AG04449 (cell line): Measurements from ENCODE around the gene ADGRF1.
"Not testable (repeated sequence)": the region's sequence is repeated elsewhere in the genome, so short reads cannot be mapped to it uniquely, and the experiment has no call there.

Experiments
- CTCF ChIA-PET: fragments of 350-600 bp; formaldehyde crosslinking; extraction: SDS; loops from one replicate; lab custom pipeline; 2021; ENCODE audit warnings: antibody characterized with exemption; lab: Yijun Ruan, JAX
- POLR2A ChIA-PET: fragments of 400-600, 350-600 bp; formaldehyde crosslinking; extraction: SDS; loops from one replicate; lab custom pipeline; 2020; ENCODE audit warnings: antibody characterized with exemption, inconsistent platforms; lab: Yijun Ruan, JAX
- DNase-seq: peaks from one replicate; pipeline ENCODE4 v3.0.0-alpha.2; 2010; ENCODE audit warnings: low read depth, low spot score
- H3K4me3 ChIP-seq: 2 replicates; pipeline ENCODE4 v1.5.1; 2011; ENCODE audit warnings: low read depth, mild to moderate bottlenecking, control low read depth, low read length
- TF ChIP-seq, protein P1 (sequence below): IDR thresholded peaks from one replicate; pipeline ENCODE4 v1.5.1; 2011; ENCODE audit warnings: mild to moderate bottlenecking, moderate library complexity, low read length, control low read depth, inconsistent platforms; ENCODE audit not compliant: insufficient read depth; ENCODE audit errors: missing control alignments

The ADGRF1 gene

DNA sequence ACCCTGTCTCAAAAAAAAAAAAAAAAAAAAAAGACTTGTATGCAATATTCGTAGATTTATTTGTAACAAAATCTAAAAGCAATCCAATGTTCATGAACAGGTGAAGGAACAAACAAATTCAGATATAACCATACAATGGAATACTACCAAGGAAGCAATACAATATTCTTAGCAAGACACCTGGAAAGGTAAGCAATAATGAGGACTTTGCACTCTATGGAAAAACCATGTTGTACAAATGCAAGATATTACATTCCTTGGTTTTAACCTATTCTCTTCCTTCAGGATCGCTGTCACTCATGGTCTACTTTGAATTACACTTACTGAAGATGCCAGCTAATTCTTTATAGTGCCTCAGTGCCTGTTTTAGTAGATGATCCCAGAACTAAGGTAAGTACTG lies 14.7 kb upstream of the ADGRF1 start:
- DNase-seq = no peak
- TF ChIP-seq, protein P1, sequence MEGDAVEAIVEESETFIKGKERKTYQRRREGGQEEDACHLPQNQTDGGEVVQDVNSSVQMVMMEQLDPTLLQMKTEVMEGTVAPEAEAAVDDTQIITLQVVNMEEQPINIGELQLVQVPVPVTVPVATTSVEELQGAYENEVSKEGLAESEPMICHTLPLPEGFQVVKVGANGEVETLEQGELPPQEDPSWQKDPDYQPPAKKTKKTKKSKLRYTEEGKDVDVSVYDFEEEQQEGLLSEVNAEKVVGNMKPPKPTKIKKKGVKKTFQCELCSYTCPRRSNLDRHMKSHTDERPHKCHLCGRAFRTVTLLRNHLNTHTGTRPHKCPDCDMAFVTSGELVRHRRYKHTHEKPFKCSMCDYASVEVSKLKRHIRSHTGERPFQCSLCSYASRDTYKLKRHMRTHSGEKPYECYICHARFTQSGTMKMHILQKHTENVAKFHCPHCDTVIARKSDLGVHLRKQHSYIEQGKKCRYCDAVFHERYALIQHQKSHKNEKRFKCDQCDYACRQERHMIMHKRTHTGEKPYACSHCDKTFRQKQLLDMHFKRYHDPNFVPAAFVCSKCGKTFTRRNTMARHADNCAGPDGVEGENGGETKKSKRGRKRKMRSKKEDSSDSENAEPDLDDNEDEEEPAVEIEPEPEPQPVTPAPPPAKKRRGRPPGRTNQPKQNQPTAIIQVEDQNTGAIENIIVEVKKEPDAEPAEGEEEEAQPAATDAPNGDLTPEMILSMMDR = no peak
- no peak overlapping the region for H3K4me3 ChIP-seq
- CTCF ChIA-PET = no interaction called here
- POLR2A ChIA-PET = no interaction called here

DNA sequence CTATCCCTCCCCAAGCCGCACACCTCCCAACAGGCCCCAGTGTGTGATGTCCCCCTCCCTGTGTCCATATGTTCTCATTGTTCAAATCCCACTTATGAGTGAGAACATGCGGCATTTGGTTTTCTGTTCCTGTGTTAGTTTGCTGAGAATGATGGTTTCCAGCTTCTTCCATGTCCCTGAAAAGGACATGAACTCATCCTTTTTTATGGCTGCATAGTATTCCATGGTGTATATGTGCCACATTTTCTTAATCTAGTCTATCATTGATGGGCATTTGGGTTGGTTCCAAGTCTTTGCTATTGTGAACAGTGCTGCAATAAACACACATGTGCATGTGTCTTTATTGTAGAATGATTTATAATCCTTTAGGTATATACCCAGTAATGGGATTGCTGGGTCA lies 12.2 kb upstream of the ADGRF1 start:
- POLR2A ChIA-PET, H3K4me3 ChIP-seq, CTCF ChIA-PET, DNase-seq: not testable (repeated sequence)

DNA sequence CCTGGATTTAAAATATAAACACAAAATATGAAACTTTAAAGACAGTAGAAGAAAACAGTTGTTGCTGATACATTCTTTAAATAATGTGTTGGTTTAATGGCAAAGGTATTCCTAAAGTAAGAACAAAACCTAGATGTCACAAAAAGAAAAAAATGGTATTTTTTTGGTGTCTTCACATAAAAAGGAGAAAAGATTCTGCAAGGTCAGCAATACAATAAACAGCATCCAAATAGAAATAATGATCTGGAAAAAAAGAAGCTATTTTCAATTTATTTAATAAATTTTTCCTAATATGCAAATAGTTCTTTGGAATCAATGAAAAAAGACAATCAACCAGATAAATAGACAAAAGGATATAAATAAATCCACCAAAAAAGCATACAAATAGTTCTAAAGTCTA lies 6.5 kb upstream of the ADGRF1 start:
- TF ChIP-seq, protein P1 = no peak
- H3K4me3 ChIP-seq = no peak overlapping the region
- CTCF ChIA-PET = interaction anchor here (1.3 to 6.4 kb wide), 5 partner anchors 14 to 201 kb away, joined by 3 to 56 read pairs (median 12); no protein-coding TSS in a partner anchor
- DNase-seq = no peak
- POLR2A ChIA-PET = no interaction called here

DNA sequence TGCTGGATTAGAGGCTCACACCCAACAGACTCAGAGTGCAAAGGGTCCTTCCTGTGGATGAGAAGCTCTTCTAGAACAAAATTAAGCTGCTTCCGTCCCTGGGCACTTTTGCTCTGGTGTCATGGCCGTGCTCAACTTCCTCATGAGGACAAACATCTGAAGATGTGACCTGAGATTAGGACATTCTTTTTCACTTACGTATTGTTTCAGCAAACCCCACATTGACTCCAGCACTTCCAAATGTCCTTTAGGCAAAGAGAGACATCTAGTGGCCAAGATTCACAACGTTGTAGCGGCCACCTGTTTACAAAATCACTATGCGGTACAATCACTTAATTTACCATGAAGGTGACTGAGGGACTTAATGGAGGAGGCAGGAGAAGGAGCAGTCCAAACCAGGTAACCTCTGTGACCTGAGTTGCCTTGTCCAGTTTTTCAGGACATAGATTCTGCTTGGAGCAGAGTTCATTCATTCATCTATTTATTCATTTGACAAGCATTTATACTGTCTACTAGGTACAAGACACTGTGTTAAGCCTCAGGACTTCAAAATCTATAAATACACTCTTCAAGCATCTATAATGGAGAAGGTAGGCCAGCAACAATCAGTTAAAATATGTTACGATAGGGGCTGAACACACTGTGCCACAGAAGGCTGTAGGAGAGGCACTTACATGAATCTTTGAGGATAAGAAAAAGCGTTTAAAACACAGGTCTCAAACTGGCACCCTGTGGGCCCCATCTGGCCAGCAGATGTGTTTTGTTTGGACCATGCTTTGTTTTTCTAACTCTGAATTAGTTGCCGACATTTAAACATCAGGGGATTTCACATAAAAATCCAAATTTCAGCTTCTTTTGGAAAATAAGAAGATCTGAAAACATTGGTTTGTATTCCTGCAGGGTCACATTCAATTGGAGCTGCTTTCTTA lies 5.6 kb upstream of the ADGRF1 start:
- POLR2A ChIA-PET = no interaction called here
- CTCF ChIA-PET = interaction anchor here (0.6 to 6.4 kb wide), 17 partner anchors 9 to 277 kb away, joined by 3 to 56 read pairs (median 4); partner anchors contain the start of gene TNFRSF21
- no peak for DNase-seq
- TF ChIP-seq, protein P1 = peak; percentile 64
- H3K4me3 ChIP-seq = no peak overlapping the region

DNA sequence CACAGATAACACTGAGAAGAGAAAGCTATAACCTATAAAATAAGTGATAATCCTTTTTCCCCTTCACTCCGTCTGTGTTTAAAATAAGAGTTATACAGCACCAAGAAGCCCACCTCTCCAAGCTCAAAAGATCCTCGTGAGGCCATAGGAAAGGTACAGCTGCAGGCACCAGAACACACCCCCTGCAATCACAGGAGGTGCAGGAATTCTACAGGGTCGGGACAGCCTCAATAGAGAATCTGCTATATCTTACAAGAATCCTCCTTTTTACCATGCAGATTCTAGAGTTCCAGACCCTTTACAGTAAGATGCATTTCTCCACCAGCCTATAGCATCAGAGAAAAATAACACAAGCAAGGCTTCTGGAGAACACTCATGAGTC lies 5.0 kb upstream of the ADGRF1 start:
- no peak for DNase-seq
- CTCF ChIA-PET = interaction anchor here (0.6 to 6.4 kb wide), 17 partner anchors 9 to 278 kb away, joined by 3 to 56 read pairs (median 3); partner anchors contain the start of gene TNFRSF21
- TF ChIP-seq, protein P1 = no peak
- POLR2A ChIA-PET = no interaction called here
- no peak overlapping the region for H3K4me3 ChIP-seq

DNA sequence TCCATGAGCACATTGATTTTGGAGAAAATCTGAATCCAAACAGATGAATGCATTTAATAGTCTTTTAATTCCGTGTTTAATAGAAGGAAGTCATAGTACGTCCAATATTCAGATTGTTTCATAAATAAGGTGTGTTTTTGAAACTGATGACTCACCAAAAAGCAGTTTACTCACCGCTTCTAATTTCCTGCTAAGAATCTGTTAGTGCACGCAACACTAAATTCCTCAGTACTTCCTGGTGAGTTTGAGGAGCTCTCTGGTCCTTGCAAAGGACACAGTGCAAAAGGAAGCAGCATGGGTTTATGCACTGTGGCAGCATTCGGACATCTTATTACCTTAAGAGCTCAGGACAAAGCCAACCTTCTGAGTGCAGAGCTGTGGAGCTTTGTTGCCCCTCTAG lies 2.3 kb upstream of the ADGRF1 start:
- POLR2A ChIA-PET = no interaction called here
- CTCF ChIA-PET = interaction anchor here (5.4 to 6.4 kb wide), 2 partner anchors 10 to 196 kb away, joined by 35 to 56 read pairs; no protein-coding TSS in a partner anchor
- H3K4me3 ChIP-seq = no peak overlapping the region
- TF ChIP-seq, protein P1 = no peak
- DNase-seq = no peak
